Keratinocyte (primary cell): ENCODE results near the gene COL9A2.

Experiments used
- CTCF ChIP-seq, 3 experiments: IDR thresholded peaks in 1 of 3; conservative IDR thresholded peaks in 1 of 3; optimal IDR thresholded peaks in 1 of 3; 2 replicates in 2 of 3; 3 replicates in 1 of 3; pipeline versions ENCODE3 to v1.5.1; 2011; ENCODE audit warnings: low read length in 3 of 3, mild to moderate bottlenecking in 3 of 3, moderate library complexity in 2 of 3, control low read depth in 1 of 3, inconsistent platforms in 1 of 3; ENCODE audit not compliant: insufficient read depth in 2 of 3; ENCODE audit errors: extremely low read depth in 1 of 3
- EZH2 ChIP-seq: IDR thresholded peaks from one replicate; pipeline ENCODE4 v1.6.1; 2012; ENCODE audit warnings: inconsistent platforms, mild to moderate bottlenecking, low read length, moderate library complexity

DNA sequence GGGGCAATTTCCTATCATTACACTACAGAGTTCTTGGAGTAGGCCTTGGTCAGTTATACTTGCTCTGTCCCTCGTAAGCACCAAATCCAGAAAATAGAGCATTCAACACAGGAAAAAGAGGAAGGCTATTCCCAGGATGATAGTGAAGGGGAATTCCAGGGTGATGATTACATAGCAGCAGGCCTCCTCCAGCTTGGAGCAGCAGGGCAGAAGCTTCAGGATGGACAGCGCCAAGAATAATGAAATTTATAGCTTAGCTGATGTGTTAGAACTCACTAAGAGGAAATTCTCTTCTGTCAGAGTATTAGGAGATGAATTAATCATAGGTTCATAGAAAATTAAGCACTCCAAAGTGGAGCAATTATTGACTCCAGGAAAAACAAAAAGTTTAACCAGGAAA lies 45.6 kb upstream of the COL9A2 start:
- no peak for TF ChIP-seq CTCF (optimal IDR thresholded peaks at IDR 0.05 in 1 of 3, IDR thresholded peaks at IDR 0.05 in 1 of 3, conservative IDR thresholded peaks at IDR 0.05 in 1 of 3; ENCODE audit: extremely low read depth in 1 of 3, insufficient read depth in 2 of 3, low read length in 3 of 3)
- TF ChIP-seq EZH2: no peak
